Measurements from ENCODE around the gene ZNF614. TPM values are rescaled to one million over a fixed set of nuclear protein-coding genes. Genes with fewer than 3 reads are reported as not detected.
A peak's percentile ranks its signal among the peaks of the same experiment; 100 is the strongest.

Gene ZNF614
- total and polyA plus RNA-seq, 10 of the 15 experiments (the other 5 are each of a cell fraction or from before 2014, with no cell fraction given), result 3.9 to 16.0 (median 9.6) TPM

DNA sequence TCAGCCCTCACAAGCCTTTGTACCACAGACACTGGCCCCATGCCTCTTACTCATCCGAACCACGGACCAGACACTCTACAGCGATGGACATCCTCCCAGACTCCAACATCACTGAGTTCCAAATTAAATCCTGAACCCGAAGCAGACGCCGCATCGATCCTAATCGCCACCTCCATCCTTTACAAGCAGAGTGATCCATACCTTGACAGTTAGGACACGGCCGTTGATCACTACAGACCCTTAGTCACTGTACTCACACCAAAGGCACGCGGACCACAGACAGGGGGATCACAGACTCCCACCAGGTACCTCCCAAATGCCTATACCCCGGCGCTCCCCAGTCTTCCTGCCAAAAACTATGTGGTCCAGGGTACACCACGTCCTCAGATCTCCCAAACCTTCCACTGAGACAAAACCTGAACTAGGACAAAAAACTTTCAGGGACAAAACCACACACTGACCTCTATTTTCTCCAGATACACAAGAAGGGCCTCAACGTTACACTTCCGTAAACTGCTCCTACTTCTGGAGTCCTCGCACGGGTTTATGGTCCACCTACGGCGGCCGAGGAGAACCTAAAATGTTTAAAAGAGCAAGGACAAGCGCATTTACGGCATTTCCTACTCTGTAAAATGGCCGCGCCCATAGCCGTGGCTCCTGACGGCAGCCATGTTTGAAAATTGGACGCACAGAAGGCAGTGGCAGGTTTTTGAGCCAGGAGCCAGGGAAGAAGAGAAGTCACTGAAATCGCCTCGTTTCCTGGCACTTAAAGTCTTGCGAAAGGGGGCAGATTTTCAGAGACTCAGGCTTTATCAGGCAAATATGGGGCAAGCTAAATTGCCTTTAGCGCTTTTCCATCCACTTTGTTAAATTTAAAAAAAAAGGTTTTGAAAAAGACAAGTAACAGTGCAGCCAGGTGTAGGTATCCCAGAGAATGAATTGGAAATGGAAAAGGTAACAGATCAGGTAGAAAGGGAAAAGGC is 41.6 kb downstream of the ZNF614 start, which contains the start of gene ZNF350 (continued):
- TF ChIP-seq HCFC1 (IDR thresholded peaks at IDR 0.05; ENCODE audit: low read length) (peak; percentile 94), CREB1 (IDR thresholded peaks at IDR 0.05; ENCODE audit: low read depth) (peak; percentile 68), TCF3 (IDR thresholded peaks at IDR 0.05; ENCODE audit: borderline replicate concordance, insufficient read depth, low read depth, low read length) (no peak; the same call in 1 of the 2 replicates), LARP7 (IDR thresholded peaks at IDR 0.05) (no peak), EP300 (IDR thresholded peaks at IDR 0.05; ENCODE audit: borderline replicate concordance in 1 of 2, control insufficient read depth in 1 of 2, low read depth in 2 of 2, low read length in 2 of 2) (no peak), SPI1 (IDR thresholded peaks at IDR 0.05; ENCODE audit: borderline replicate concordance, insufficient read depth, low read depth, low read length) (peak; percentile 85), CBX5 (IDR thresholded peaks at IDR 0.05; ENCODE audit: low read depth) (peak; percentile 83; the same call in 1 of the 2 replicates), CBFB (IDR thresholded peaks at IDR 0.05; ENCODE audit: low read depth) (peak; percentile 92), RUNX3 (IDR thresholded peaks at IDR 0.05; ENCODE audit: low read length) (peak; percentile 92), TARDBP (IDR thresholded peaks at IDR 0.05; ENCODE audit: borderline replicate concordance) (0 out of 2 replicates have a peak, but pooled peaks have one; percentile 54), WRNIP1 (IDR thresholded peaks at IDR 0.05; ENCODE audit: borderline replicate concordance, low read depth, low read length) (0 out of 2 replicates have a peak, but pooled peaks have one; percentile 24), MYC (IDR thresholded peaks at IDR 0.05; ENCODE audit: insufficient read depth, insufficient read length, insufficient replicate concordance, low read length, severe bottlenecking) (no peak), HDGF (IDR thresholded peaks at IDR 0.05) (peak; percentile 28; the same call in 1 of the 2 replicates), IKZF2 (IDR thresholded peaks at IDR 0.05) (no peak), MEF2A (IDR thresholded peaks at IDR 0.05; ENCODE audit: insufficient read depth, low read depth, low read length) (0 out of 2 replicates have a peak, but pooled peaks have one; percentile 36), SRF (IDR thresholded peaks at IDR 0.05; ENCODE audit: low read depth in 2 of 2, low read length in 2 of 2) (peak in 1 of 2 experiments; percentile 77; a peak in 2 of 4 replicates), TAF1 (IDR thresholded peaks at IDR 0.05; ENCODE audit: borderline replicate concordance, low read depth, low read length) (peak; percentile 63; the same call in 1 of the 2 replicates), HDAC2 (IDR thresholded peaks at IDR 0.05) (no peak), PAX5 (IDR thresholded peaks at IDR 0.05; ENCODE audit: borderline replicate concordance, low read depth, low read length) (no peak), SIN3A (IDR thresholded peaks at IDR 0.05; ENCODE audit: low read depth, low read length) (peak; percentile 85; the same call in 1 of the 2 replicates), DPF2 (IDR thresholded peaks at IDR 0.05) (no peak), CREM (IDR thresholded peaks at IDR 0.05; ENCODE audit: low read depth) (peak; percentile 84; the same call in 1 of the 2 replicates), KLF5 (IDR thresholded peaks at IDR 0.05; ENCODE audit: partially characterized antibody) (peak; percentile 55), IKZF1 (conservative IDR thresholded peaks at IDR 0.05) (peak; percentile 94), STAT1 (conservative IDR thresholded peaks at IDR 0.05) (peak; percentile 73; the same call in 1 of the 2 replicates), GATAD2B (conservative IDR thresholded peaks at IDR 0.05; ENCODE audit: low read depth) (0 out of 2 replicates have a peak, but pooled peaks have one; percentile 27), JUND (IDR thresholded peaks at IDR 0.05; ENCODE audit: low read depth, low read length) (no peak), NFIC (IDR thresholded peaks at IDR 0.05; ENCODE audit: low read depth, low read length) (no peak)
- TF ChIP-seq, protein P1, sequence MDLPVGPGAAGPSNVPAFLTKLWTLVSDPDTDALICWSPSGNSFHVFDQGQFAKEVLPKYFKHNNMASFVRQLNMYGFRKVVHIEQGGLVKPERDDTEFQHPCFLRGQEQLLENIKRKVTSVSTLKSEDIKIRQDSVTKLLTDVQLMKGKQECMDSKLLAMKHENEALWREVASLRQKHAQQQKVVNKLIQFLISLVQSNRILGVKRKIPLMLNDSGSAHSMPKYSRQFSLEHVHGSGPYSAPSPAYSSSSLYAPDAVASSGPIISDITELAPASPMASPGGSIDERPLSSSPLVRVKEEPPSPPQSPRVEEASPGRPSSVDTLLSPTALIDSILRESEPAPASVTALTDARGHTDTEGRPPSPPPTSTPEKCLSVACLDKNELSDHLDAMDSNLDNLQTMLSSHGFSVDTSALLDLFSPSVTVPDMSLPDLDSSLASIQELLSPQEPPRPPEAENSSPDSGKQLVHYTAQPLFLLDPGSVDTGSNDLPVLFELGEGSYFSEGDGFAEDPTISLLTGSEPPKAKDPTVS (IDR thresholded peaks at IDR 0.05; ENCODE audit: low read depth, low read length), result no peak; the same call in 1 of the 2 replicates
- TF ChIP-seq, protein P2, sequence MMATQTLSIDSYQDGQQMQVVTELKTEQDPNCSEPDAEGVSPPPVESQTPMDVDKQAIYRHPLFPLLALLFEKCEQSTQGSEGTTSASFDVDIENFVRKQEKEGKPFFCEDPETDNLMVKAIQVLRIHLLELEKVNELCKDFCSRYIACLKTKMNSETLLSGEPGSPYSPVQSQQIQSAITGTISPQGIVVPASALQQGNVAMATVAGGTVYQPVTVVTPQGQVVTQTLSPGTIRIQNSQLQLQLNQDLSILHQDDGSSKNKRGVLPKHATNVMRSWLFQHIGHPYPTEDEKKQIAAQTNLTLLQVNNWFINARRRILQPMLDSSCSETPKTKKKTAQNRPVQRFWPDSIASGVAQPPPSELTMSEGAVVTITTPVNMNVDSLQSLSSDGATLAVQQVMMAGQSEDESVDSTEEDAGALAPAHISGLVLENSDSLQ (IDR thresholded peaks at IDR 0.05), result no peak

All from GM12878 (cell line).